Heart left ventricle (tissue), 13 donors: ENCODE results near the gene LPAR5.

Source experiments
- CTCF ChIP-seq, 12 donors: fragments of 200-600 bp; sonication (generic) in 4 of 12; IDR thresholded peaks; one replicate each; pipeline versions ENCODE4 v1.5.0 to v1.8.0; 2018 to 2022; ENCODE audit warnings: antibody characterized with exemption in 12 of 12, mild to moderate bottlenecking in 5 of 12
- POLR2A ChIP-seq, 2 donors: fragments of 450-650 bp; IDR thresholded peaks; one replicate each; pipeline ENCODE4 v1.6.1; 2017; ENCODE audit warnings: antibody characterized with exemption in 2 of 2, mild to moderate bottlenecking in 2 of 2, moderate library complexity in 2 of 2
- donor health status: ischemic (EF 13 %, LVEDD 7.1; RV severe dilation, severe dysfunction).
- donor health status: DM: no; HTN: yes; CAD: no.
- donor health status: DM: no; HTN: no; CAD: no.
- donor health status: ischemic (EF 25% LVEDD 6.9; RV normal size, moderate dysfunction).
- donor health status: ischemic (EF 25% LVEDD 5.7; RV mildly dilated, moderate dysfunction).
- donor health status: ischemic (EF 35%, LVEDD 5.7; RV mildly dilated, moderate dysfunction).
- donor health status: nonischemic (EF 11% LVEDD 7.7; RV severe dilation, severe dysfunction).
- donor health status: DM: yes; HTN: yes; CAD: no.
- donor health status: PGD.
- donor health status: ischemic (EF 29% LVEDD 5.4; RV normal size, mild dysfunction).
- donor health status: nonischemic (EF 23%, LVEDD 6.1; RV moderate dilation, normal function).

- TF ChIP-seq POLR2A (IDR thresholded peaks at IDR 0.05) (no peak), CTCF (IDR thresholded peaks at IDR 0.05) (no peak)
Observed at GRCh38 chr12:6582959-6583358, 52.8 kb downstream of the LPAR5 start.
